GM18951 (cell line): ENCODE measurements around the gene HMCN2.

Experiments used
- POLR2A ChIP-seq: IDR thresholded peaks from 4 replicates; pipeline ENCODE4 v1.6.1; 2011; ENCODE audit warnings: mild to moderate bottlenecking; ENCODE audit not compliant: insufficient read length, insufficient read depth; ENCODE audit errors: extremely low read depth
- in situ Hi-C: fragments of 300-500 bp; cut with MboI; formaldehyde crosslinking; loops from one replicate; pipeline ENCODE4 v1.12.0; 2022; ENCODE audit warnings: low sequenced_read_pairs, mixed read lengths, inconsistent platforms; ENCODE audit not compliant: unreplicated experiment

HMCN2 gene

DNA sequence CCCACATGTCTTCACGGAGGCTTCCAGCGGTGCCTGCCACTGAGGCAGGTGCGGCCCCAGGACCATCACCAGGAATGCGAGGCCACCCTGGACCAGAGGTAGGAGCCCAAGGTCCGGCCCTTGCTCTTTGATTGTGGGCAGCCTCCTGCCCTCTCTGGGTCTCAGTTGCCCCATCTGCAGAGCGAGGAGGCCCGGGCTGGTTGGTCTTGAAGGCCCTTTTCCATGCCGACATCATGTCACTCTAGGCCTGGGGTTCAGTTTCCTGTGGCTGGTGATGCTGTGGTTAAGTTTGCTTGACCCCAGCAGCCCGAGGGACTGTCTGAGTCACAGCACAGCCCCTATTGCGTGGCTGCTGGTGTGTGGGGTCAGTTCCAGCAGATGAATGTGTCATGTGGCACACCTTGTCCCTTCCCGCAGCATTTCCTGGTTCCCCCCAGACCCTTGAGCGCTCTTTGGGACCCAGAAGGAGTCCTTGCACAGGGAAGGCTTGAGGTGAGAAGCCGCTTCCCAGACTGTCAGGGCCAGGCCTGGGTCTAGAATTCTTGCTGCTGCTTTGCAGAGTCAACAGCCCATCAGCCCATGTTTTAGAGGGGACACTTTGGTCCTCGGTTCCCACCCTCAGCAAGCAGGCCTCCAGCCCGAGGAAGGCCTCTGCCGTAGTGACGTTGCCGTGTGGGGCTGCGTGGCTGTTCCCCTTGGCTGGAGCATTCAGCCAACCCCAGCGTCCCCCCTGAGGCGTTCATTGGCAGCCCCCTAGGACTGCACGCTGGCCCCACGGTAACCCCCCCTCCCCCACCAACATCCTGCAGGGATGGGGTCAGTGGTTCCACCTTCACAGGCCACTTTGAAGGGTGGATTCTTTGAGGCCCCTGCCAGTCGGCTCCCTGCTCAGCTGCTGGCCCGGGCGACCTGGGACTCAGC is 31.0 kb upstream of the HMCN2 start:
- no peak for TF ChIP-seq POLR2A
- in situ Hi-C loops = no loop called here

DNA sequence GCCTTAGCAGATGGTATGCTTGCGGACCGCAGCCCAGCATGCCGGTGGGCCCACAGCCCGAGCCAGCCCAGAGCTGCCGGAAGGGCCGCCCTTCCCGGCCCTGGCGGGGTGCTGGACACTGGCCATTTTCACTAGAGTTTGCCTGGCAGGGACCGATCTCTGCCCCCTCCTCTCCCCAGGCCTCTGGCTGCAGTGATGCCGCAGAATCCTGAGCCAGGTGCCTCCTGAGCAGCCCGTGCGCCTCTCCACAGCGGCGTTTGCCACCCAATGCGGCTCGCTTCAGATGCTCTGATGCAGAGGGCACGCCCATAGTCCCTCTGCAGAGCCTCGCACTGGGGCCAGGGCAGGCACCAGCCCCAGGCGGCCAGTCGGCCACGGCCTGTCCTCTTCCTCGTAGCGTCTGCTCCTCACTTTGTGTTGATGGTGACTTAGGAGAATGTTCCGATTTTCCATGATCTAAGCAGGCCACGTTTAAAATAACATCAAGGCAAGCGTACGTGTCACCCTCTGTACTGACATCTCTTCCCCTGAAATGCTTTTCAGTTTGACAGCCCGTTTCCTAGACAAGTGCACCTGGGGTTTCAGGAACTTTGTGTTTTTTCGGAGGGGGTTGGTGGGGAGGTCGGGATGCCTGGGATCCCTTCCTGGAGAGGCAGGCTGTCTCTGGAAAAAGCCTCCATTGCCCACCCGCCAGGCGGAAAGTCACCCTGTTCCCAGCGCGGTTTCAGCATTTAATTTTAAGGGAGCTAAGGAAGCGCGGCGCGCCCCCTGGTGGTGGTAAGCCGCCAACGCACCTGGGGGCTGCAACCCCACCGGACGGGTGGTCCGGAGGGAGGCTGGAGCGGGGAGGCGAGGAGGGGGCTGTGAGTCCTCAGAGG is 29.8 kb upstream of the HMCN2 start:
- in situ Hi-C loops = no loop called here
- TF ChIP-seq POLR2A = no peak

DNA sequence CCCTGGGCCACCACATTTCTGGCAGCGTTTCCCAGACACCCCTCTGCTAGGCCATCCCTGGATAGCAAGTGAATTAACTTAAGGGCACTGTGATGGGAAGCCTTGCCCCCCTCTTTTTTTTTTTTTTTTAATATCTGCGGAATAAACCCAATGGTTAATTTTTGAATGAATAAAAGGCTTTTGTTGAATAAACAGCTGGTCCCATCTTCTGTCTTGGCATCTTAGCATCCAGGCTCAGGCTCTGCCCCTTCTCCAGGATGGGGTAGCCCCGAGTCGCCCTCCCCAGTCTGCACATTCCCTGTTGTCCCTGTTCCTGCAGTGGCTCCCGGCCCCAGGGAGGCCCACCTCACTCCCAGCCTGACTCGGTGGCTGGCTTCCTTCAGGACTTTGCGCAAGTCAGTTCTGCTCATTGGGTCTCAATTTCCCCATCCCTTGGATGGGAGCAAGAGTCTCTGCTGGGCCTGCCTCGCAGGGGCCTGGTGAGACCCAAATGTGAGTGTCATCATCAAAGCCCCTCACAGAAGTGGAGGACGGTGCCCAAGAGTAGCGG is 29.0 kb upstream of the HMCN2 start:
- in situ Hi-C loops = no loop called here
- no peak for TF ChIP-seq POLR2A

DNA sequence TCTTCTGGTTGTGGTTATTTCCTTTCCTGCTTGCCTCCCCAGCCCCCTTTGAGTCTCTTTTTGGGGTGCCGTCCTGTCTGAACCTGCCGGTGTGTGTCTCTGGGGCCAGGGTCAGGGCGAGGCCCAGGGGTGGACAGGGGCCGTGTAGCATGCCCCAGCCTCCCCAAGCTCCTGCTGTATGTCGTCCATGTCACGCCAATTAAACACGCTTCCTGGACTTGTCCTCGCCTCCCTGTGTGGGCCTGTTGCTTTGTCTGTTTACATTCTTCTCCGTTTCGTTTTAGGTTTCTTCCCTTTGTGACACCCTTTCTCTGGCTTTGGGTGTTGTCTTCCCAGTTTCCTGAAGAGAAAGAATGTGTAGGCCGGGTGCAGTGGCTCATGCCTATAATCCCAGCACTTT is 28.5 kb upstream of the HMCN2 start:
- in situ Hi-C loops = no loop called here

DNA sequence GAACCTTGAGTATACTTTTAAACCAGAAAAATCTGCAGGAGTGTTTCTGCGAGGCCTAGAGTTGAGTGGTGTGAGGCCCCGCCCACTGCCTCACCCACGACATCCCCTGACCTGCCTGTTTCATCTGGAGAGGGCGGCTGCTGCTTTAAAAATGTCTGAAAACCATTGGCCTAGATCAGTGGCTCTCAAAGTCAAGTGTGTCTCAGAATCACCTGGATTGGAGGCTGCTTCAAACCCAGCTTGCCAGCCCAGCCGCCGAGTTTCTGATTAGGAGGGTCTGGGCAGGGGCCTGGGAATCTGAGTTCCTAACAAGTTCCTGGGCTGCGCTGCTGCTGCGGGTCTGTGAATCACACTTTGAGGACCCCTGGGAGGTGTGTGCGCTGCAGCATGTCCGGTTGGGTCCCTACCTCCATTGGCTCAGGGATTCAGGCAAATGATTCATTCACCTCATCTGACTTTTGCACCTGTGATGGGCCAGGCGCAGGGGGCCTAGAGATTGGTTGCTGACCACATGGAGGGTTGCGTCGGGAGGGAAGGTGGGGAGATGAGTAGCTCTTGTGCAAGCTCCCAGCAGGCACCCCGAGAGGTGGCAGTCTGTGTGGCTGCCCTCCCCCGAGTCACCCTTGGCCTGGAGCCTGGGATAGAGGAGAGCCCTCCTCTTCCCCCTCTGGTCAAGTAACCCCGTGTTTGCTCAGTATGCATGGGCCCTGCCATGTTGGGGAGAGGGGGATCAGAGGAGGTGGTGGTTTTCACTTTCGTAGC is 27.6 kb upstream of the HMCN2 start:
- in situ Hi-C loops = no loop called here
- no peak for TF ChIP-seq POLR2A

More for the DNA sequence above, 28.5 kb upstream of the HMCN2 start:
- no peak for TF ChIP-seq POLR2A

GRCh38 chr9:130239363-130239695 is 26.2 kb upstream of the HMCN2 start:
- no peak for TF ChIP-seq POLR2A
- in situ Hi-C loops = no loop called here

- TF ChIP-seq POLR2A = no peak
- in situ Hi-C loops = no loop called here
Observed at GRCh38 chr9:130239741-130240241, 25.8 kb upstream of the HMCN2 start.

DNA sequence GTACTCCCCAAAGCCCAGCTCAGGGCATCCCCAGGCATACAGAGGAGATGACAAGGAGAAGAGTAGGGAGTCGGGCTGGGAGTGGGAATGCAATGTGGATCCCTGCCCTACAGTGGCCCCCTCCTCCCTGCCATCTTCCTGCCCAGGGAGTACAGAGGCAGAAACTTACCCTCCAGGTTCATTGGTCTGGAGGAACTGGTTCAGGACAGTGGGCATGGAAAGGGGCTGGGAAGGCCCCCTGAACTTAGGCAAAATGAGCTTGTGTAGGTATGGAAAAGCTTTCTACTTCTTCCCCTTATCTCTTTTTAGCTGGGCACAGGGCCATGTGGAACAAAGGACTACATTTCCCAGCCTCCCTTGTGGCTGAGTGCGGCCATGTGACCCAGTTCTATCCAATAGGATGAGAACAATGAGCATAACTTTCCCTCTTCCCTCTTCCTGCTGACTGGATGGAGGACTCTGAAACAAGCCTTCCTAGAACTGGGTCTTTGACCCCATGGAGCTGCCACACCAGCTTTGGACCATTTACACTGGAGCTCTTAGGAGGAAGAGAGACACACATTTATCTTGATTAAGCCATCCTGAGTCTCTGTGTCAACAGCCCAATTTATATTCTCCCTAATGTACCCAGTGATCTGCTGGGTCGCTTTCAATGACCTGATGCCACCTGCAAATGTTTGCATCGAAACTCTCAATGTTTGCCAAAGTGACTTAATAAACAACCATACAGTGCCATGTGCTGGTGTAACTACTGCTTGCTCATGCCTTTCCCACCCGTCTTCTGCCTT is 25.0 kb upstream of the HMCN2 start:
- no peak for TF ChIP-seq POLR2A
- in situ Hi-C loops = no loop called here

GRCh38 chr9:130241198-130241535 is 24.4 kb upstream of the HMCN2 start:
- no peak for TF ChIP-seq POLR2A
- in situ Hi-C loops = no loop called here

GRCh38 chr9:130242270-130243014 is 23.1 kb upstream of the HMCN2 start:
- TF ChIP-seq POLR2A = no peak
- in situ Hi-C loops = no loop called here

GRCh38 chr9:130243015-130243881 is 22.3 kb upstream of the HMCN2 start:
- TF ChIP-seq POLR2A = no peak
- in situ Hi-C loops = no loop called here

- in situ Hi-C loops = no loop called here
- TF ChIP-seq POLR2A = no peak
Observed at GRCh38 chr9:130243882-130244170, 21.7 kb upstream of the HMCN2 start.
